Fibroblast of lung (primary cell): ENCODE measurements around the gene SLF2. TPM values are rescaled to one million over a fixed set of nuclear protein-coding genes. Genes with fewer than 3 reads are reported as not detected.
"Not testable (repeated sequence)": the region's sequence is repeated elsewhere in the genome, so short reads cannot be mapped to it uniquely, and the experiment has no call there.

ENCODE experiments used
- DNase-seq, 2 donors: peaks; one replicate each; pipeline versions ENCODE4 v3.0.0 to v3.0.0-alpha.2; 2010; ENCODE audit warnings: low read depth in 2 of 2
- H2AFZ ChIP-seq: 2 replicates; pipeline ENCODE4 v1.5.1; 2012; ENCODE audit warnings: low read length, control low read depth, inconsistent platforms
- H3K27ac ChIP-seq: 2 replicates; pipeline ENCODE4 v1.5.1; 2011; ENCODE audit warnings: low read length, control low read depth; ENCODE audit not compliant: insufficient read depth
- H3K27me3 ChIP-seq: 2 replicates; pipeline ENCODE4 v1.5.1; 2011; ENCODE audit warnings: mild to moderate bottlenecking, low read length; ENCODE audit not compliant: control insufficient read depth, insufficient read depth
- H3K36me3 ChIP-seq: 2 replicates; pipeline ENCODE4 v1.5.1; 2011; ENCODE audit warnings: low read length; ENCODE audit not compliant: control insufficient read depth, insufficient read depth
- H3K4me1 ChIP-seq: 2 replicates; pipeline ENCODE4 v1.5.1; 2011; ENCODE audit warnings: low read length; ENCODE audit not compliant: control insufficient read depth, insufficient read depth; ENCODE audit errors: extremely low read depth
- H3K4me2 ChIP-seq: 2 replicates; pipeline ENCODE4 v1.5.1; 2011; ENCODE audit warnings: low read length, control low read depth; ENCODE audit not compliant: insufficient read depth; ENCODE audit errors: extremely low read depth
- H3K4me3 ChIP-seq, 4 experiments: fragments of 200-600 bp in 1 of 4; sonication (generic) in 1 of 4; replicated peaks in 1 of 4; 2 replicates each; pipeline ENCODE4 v1.5.1; 2011 to 2016; ENCODE audit warnings: low read length in 4 of 4, low read depth in 3 of 4, mild to moderate bottlenecking in 3 of 4, control low read depth in 2 of 4, inconsistent platforms in 1 of 4, mixed read lengths in 1 of 4; ENCODE audit not compliant: insufficient read depth in 1 of 4; ENCODE audit errors: control extremely low read depth in 1 of 4
- H3K79me2 ChIP-seq: 2 replicates; pipeline ENCODE4 v1.5.1; 2012; ENCODE audit warnings: mild to moderate bottlenecking, low read length, inconsistent platforms; ENCODE audit not compliant: control insufficient read depth, insufficient read depth
- H3K9ac ChIP-seq: 2 replicates; pipeline ENCODE4 v1.5.1; 2011; ENCODE audit warnings: mild to moderate bottlenecking, low read length, control low read depth; ENCODE audit not compliant: insufficient read depth
- H3K9me3 ChIP-seq: 2 replicates; pipeline ENCODE4 v1.5.1; 2012; ENCODE audit warnings: low read depth, low read length; ENCODE audit not compliant: control insufficient read depth, insufficient read depth
- H4K20me1 ChIP-seq: 2 replicates; pipeline ENCODE4 v1.5.1; 2011; ENCODE audit warnings: low read length; ENCODE audit not compliant: control insufficient read depth, insufficient read depth; ENCODE audit errors: extremely low read depth
- CTCF ChIP-seq, 2 donors: IDR thresholded peaks in 1 of 2; conservative IDR thresholded peaks in 1 of 2; 1 replicate in 1 of 2; 2 replicates in 1 of 2; pipeline ENCODE4 v1.5.1; 2011 to 2012; ENCODE audit warnings: low read length in 2 of 2, control low read depth in 1 of 2, inconsistent platforms in 1 of 2, low read depth in 1 of 2, mild to moderate bottlenecking in 1 of 2
- EZH2 ChIP-seq: IDR thresholded peaks from 2 replicates; pipeline ENCODE4 v1.5.1; 2012; ENCODE audit warnings: low read length, control low read depth, mild to moderate bottlenecking; ENCODE audit errors: missing control alignments
- polyA plus RNA-seq, 2 donors: library from polyadenylated mRNA; depleted of rRNA in 1 of 2; stranded (reverse) in 1 of 2; unstranded in 1 of 2; fragments of >200 nt; gene quantifications; 2 replicates each; pipeline ENCODE4 v1.2.1, GENCODE V29; 2011 to 2012; ENCODE audit warnings: missing spikeins in 1 of 2
- total RNA-seq: library from RNA; depleted of rRNA; stranded (reverse); fragments of >200 nt; gene quantifications from 2 replicates; pipeline ENCODE4 v1.2.1, GENCODE V29; 2014

The SLF2 gene
- total and polyA plus RNA-seq, 2 donors (not counting 1 experiment from before 2014, with no cell fraction given) = 16.6 to 32.5 TPM

DNA sequence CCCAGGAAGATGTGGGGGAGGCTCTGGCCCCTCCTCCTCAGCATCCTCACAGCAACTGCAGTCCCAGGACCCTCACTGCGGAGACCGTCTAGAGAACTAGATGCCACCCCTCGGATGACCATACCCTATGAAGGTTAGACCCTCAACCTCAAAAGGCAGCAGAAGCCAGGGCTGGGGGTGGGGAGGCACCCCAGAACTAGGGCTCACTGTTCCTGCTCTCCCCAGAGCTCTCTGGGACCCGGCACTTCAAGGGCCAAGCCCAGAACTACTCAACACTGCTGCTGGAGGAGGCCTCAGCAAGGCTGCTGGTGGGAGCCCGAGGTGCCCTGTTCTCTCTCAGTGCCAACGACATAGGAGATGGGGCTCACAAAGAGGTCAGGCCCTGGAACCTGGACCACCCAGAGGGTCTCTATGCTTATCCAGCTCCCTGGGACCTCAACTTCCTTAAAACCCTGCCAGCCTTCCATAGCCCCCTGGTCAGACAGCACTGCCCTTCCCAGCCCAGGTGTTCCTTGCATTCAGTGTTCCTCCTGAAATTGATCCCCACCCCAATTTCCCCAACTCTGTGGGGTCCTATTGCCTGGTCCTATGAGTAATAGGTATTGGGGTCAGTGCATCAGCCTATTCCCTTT is 60.3 kb downstream of the SLF2 start:
- no peak overlapping the region for H3K27ac ChIP-seq
- no peak overlapping the region for H3K9ac ChIP-seq
- no peaks in the 10 kb centered on the region for H3K79me2 ChIP-seq
- no peak overlapping the region for H3K4me2 ChIP-seq
- H3K4me1 ChIP-seq = peaks cover 3% of the 10 kb centered on the region
- no peaks in the 10 kb centered on the region for H4K20me1 ChIP-seq
- DNase-seq = no peak
- no peaks in the 10 kb centered on the region for H3K36me3 ChIP-seq
- no peaks in the 10 kb centered on the region for H3K9me3 ChIP-seq
- no peak for TF ChIP-seq EZH2
- no peak for TF ChIP-seq CTCF (conservative IDR thresholded peaks at IDR 0.05 in 1 of 2, IDR thresholded peaks at IDR 0.05 in 1 of 2; ENCODE audit: low read depth in 1 of 2, low read length in 2 of 2)
- no peak overlapping the region for H2AFZ ChIP-seq
- no peaks in the 10 kb centered on the region for H3K27me3 ChIP-seq
- H3K4me3 ChIP-seq = no peak overlapping the region

DNA sequence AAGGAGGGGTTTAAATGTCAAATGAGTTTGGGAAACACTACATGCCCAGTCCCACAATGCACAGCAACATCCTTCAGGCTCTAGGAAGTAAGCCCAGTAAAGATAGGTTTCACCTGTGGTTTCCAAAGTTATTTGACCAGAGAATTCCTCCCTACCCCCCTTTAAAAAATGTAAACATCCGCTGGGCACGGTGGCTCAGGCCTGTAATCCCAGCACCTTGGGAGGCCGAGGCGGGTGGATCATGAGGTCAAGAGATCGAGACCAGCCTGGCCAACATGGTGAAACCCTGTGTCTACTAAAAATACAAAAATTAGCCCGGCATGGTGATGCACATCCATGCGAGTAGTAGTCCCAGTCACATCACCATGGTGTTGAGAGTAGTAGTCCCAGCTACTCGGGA is 62.6 kb downstream of the SLF2 start:
- not testable (repeated sequence) for H3K36me3 ChIP-seq, H3K4me1 ChIP-seq, H3K9me3 ChIP-seq, H3K9ac ChIP-seq, H3K27me3 ChIP-seq, H3K27ac ChIP-seq, H4K20me1 ChIP-seq, H3K4me2 ChIP-seq, DNase-seq, H2AFZ ChIP-seq, H3K4me3 ChIP-seq, H3K79me2 ChIP-seq

DNA sequence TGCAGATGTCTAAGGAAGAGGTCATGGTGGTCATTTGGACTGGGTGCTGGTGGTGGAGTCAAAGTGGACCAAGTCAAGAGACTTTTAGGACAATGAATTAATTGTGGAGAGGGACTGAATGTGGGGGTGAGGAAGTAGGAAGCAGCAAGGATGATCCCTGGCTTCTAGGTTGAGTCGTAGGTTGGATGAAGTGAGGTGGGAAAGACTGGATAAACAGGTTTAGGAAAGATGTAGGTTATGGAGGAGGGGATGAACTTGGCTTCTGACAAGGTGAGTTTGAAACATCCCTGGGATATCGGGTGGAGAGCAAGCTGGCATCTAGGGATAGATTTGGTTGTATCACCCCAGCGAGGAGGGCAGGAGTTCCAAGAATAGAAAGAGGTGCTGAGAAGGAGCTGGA is 64.1 kb downstream of the SLF2 start:
- Histone ChIP-seq H3K9ac (no peak overlapping the region), H3K36me3 (peaks cover 6% of the 10 kb centered on the region), H3K79me2 (no peaks in the 10 kb centered on the region), H3K4me2 (no peak overlapping the region), H3K27ac (no peak overlapping the region), H3K27me3 (no peaks in the 10 kb centered on the region), H3K4me3 (no peak overlapping the region), H3K9me3 (no peaks in the 10 kb centered on the region), H4K20me1 (no peaks in the 10 kb centered on the region), H3K4me1 (no peaks in the 10 kb centered on the region), H2AFZ (no peak overlapping the region)
- no peak for DNase-seq
- TF ChIP-seq CTCF (conservative IDR thresholded peaks at IDR 0.05 in 1 of 2, IDR thresholded peaks at IDR 0.05 in 1 of 2; ENCODE audit: low read depth in 1 of 2, low read length in 2 of 2) (no peak), EZH2 (no peak)
